Stimulated activated CD4-positive, alpha-beta T cell treated with anti-CD3 and anti-CD28 coated beads, Interleukin-1b, Interleukin-23, amount 100 ng/mL, for 24 hours (primary cell): ENCODE data around the gene TPCN1.

Source experiments
- DNase-seq, 4 experiments: peaks; one replicate each; pipeline ENCODE4 v3.0.0-alpha.2; 2020; ENCODE audit warnings: low read depth in 4 of 4, low spot score in 1 of 4

Gene TPCN1

DNA sequence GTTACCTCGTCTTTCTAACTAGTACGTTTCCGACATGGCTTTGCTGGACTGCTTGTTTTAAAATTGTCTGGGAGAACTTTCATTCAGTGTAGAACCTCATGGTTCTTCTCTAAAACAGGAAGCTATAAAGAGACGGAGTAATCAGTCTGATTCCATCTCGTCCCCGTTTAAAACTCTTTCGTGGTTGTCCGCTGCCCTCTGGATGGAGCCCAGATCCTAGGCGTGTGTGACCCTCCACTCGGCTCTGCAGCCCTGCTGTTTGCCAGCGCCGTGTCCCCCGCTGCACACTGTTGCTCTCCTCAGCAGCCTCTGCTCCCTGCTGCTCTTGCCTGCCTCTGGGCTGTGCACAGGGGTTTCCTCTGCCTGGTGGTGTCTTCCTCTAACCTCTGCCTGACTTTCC lies 63.5 kb downstream of the TPCN1 start:
- no peak for DNase-seq

- DNase-seq: no peak
Observed at GRCh38 chr12:113285679-113286610, 64.7 kb downstream of the TPCN1 start.

GRCh38 chr12:113286712-113287111 lies 65.4 kb downstream of the TPCN1 start:
- DNase-seq: no peak

DNA sequence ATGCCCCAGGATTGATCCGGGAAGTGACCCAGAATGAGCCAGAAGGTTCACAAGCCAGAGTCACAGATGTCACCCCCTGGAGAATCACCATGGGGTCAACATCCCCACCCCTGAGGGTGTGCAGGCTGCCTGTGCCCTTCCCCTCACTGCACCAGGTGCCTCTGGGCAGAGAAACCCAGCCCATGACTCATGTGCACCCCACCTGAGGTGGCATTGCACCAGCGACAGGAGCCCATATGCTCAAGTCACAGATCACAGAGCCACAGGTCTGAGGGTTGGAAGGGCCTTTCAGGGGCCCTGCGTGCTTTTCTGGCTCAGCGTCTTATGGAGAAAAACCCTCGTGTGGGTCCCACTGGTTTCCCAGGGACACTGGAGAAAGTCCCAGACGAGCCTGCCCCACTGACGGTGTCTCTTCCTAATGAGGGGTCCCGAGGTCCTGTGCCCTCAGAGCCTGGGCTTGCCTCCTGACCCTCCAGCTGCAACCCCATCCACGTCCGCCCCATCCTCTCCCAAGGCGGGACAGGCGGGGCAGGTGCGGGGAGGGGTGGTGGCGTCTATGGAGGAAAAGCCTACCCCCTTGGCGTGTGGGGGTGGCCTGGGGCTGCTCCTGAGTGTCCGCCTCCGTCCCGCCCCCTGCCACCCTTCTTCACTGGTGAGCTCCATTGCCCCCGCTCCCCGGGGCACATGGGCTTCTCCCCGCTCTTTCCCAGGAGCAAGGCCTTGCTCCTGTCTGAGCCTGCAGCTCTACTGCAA lies 66.1 kb downstream of the TPCN1 start:
- no peak for DNase-seq

DNA sequence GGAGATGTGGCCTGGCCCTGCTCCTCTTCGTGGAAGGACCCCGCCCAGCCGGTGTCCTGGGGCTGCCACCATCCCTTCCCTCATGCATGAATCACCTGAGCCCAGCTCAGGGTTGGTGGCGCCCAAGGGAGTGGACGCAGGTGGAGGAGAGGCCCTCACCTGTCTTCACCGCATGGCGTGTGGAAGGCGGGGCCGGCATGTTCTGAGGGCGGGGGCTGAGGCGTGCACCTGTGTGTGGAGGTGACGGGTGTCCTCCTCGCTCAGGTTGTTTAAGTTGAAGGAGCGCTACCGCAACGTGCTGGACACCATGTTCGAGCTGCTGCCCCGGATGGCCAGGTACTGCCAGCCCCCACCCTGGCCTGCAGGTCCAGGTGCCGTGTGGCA lies 66.6 kb downstream of the TPCN1 start:
- no peak for DNase-seq

DNA sequence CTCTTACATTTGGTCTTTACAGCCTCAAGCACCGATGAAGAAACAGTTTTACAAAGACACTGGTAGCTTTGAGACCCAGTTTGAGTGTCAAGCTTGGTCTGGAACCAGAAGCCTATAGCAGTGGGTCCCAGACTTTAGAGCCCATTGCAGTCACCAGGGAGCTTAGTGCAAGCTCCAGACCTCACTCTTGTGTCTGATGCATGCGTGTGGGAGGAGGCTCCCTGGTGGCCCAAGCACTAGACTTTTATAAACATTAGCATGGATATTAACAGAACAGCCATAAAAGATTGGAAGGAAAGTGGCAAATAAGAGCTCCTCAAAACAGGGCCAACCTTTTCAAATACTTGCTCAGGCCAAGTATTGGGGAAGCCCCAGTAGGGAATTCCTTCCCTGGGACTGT lies 68.1 kb downstream of the TPCN1 start:
- DNase-seq: no peak

GRCh38 chr12:113290506-113290905 lies 69.2 kb downstream of the TPCN1 start:
- DNase-seq: no peak

GRCh38 chr12:113291586-113291985 lies 70.3 kb downstream of the TPCN1 start:
- DNase-seq: no peak

DNA sequence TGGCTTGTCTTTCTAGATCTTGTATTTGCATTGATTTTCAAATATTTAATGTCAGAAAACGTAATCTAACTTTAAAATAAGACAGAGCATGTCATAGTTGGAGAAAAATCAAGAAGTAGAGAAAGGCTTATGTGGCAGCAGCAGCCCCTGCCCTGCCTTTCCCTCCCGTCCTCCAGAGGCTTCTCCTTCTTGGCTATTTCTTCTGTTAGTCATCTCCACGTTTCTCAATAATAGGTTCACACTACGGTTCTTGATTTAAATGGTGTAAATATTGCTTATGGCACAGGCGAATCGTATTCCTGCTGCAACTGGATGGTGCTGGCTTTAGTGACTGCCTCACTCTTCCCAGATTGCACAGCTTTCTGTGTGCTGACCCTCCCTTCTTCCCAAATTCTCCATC lies 70.8 kb downstream of the TPCN1 start:
- no peak for DNase-seq

- DNase-seq: no peak
Observed at GRCh38 chr12:113292547-113292946, 71.3 kb downstream of the TPCN1 start.

DNA sequence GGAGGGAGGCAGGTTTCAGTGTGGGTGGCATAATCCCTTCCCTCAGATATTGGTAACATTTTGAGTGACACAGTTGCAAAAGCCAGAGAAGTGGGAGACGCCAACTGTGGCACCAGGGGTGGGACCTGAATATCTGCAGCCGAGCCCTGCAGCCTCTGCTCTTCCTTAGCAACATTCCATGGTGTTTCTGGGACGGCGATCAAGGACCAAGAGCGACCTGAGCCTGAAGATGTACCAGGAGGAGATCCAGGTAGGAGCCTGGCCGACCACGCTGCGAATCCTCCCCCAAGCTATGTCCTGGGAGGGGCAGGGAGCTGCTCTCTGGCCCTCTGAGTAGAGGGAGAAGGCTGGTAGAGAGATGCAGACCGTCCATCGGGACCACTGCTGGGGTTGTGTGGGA lies 71.8 kb downstream of the TPCN1 start:
- no peak for DNase-seq

GRCh38 chr12:113295886-113296556 lies 74.8 kb downstream of the TPCN1 start:
- no peak for DNase-seq

DNA sequence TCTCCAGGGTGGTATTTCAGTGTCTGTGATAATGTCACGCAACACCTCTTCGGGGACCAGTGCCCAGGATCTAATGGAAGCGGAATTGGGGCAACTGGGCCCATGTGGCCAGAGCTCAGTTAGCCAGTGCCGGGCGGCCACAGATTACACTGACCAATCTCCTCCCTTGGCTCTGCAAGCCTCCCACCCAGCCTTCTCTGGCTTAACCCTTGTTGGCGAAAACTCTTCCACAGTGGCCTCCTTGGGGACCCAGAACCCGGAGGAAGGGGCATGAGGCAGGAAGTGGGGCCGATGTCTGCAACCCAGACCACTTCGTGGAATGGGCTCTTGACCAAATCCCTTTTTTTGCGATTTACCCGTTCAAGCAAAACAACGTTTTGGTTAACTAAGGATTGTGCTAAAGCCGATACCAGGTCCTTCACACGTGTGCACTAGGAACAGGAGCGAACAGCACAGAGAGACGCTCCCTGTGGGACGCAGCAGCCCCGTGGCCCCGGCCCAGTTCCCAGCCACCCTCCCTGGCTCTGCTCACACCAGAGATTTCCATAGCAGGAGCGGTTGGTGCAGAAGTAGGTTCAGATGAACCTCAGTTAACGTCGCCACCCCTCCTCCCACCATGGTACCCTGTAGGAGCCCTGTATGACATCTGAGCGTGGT lies 75.4 kb downstream of the TPCN1 start:
- no peak for DNase-seq

DNA sequence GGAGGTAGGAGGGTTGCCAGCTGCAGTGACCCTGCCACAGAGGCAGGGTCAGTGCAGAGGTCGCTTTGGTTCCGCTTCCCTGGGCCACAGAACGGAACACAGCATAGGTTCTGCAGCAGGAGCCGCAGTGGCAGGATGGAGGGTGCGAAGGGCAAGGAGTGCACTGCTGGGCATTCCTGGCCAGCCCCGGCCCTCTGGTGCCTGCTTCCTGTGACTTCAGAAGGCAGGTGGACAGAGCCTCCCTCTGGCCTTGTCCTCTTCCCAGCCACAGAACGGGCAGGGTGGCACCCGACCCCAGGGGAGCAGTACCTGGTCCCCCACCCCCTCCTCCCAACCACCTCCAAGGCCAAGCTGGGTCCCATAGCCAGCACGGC lies 75.9 kb downstream of the TPCN1 start:
- DNase-seq: no peak

DNA sequence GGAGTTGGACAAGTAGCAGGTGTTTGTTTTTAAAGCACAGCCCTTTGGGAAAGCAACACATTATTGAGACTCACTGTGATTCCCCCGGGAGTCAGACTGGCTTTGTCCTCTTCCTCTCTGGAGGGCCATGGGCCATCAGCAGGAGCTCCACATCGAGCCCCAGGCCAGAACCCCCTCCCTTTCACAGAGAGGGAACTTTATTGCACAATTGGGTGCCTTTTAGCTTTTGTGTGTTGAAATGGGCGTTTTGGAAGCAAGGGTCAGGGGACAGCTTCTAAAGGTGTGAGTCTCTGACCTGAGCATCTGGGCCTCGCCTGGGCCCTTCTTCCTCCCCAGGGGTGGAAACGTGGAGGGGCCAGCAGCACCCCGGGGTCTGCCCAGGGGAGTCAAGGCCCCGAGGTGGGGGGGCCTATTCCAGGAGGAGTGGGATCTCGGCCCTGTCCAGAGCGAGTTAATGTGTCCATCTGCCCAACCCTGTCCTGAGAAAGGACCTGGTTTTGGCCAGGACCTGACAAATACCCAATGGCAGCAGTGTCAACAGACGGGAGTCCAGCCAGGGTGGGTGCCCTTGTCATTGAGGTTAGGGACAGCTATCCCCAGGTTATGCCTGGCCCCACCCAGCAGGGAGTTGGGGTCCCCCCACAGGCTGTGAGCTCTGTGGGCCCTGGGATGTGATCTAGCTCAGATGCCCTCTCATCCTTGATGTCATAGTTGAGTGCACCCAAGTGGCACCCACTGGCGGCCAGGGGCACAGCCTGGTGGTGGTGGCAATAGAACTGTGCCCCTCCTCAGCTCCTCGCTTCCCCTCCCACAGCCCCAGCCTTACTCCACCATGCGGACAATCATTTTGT lies 76.6 kb downstream of the TPCN1 start:
- no peak for DNase-seq

DNA sequence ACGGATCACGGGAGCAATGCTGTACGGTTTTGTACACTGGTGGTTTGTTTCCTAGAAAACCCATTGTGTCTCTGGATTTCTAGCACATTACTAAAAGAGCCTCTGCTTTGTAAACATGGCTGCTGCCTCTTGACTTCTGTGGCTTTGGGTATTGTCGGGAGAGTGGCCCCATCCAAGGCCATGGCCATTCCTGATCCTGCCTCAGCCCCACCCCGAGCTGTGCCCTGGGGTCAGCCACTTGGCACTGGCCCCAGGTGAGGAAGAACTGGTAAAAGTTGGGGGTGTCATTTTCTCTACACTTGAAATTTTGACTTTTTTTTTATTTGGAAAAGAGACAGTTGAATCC lies 77.2 kb downstream of the TPCN1 start:
- DNase-seq: no peak

DNA sequence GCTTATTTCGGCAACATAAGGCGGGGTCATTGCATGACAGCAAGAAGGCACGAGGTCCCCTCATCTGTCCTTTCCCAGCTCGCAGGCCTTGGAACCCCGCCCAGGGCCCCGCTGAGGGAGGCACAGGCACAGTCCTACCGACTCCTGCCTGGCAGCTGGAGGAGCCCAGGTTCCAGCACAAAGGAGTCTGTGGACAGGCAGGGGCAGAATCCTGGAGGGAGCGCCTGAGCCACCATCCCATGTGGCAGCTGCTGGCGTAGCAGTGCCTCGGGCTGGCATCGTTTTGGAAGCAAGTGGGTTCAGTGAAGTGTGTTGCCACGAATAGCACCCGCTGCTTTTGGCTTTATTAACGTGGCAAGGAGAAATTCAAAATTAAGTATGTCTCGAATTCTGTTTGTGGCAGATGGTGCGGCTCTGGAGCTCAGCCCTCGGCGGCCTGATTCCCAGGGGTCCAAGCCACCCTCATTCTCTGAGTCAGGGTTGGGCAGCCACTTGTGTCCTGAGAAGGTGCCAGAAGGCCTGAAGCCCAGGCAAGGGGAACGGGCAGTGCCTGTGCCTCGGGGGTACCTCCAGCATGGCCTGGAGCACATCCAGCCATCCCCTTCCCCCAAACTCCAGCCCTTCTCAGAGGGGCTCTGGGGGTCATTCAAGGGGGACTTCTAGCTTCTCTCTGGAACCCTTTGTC lies 77.7 kb downstream of the TPCN1 start:
- DNase-seq: no peak

DNA sequence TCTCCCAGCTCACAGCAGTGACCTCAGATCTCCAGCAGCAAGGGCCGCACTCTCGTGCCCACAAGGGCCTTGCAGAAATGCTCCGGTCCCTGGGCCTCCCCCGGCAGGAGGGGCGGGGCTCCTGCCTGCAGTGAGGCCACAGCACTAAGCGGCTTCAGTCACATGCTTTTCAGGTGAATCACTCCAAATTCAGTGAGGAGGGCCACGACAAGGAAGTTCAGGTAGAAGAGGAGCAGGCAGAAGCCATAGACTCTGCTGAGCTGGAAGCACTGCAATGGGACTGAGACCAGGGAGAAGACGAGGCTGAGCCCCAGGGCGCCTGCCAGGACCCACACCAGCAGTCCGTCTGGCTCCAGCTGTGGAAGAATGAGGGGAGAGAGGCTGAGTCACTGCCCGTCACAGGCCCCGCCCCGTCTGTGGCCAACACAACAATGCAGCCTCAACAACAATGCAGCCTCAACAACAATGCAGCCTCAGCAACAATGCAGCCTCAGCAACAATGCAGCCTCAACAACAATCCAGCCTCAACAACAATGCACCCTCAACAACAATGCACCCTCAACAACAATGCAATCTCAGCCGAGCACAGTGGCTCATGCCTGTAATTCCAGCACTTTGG lies 78.5 kb downstream of the TPCN1 start:
- no peak for DNase-seq

GRCh38 chr12:113301811-113302210 lies 80.5 kb downstream of the TPCN1 start:
- DNase-seq: no peak

DNA sequence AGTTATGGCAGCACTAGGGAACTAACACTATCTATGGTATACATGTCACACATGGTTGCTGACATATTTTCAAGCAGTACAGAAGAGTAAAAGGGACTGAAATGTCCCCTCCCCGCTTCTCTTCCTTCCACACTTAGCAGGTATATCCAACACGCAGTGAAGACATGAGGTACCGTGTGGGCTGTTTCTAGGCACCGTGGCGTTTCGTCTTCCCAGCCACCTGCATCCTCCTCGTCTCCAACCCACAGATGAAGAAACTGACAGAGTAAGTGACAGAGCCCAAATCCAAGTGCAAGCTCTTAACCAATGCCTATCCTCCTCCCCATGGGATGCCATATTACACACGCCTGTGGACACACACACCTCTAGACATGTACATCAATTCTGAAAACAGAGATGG lies 81.2 kb downstream of the TPCN1 start:
- no peak for DNase-seq
